ENCODE measurements around the gene RAB17.
"Not testable (repeated sequence)": the region's sequence is repeated elsewhere in the genome, so short reads cannot be mapped to it uniquely, and the experiment has no call there.

RAB17 gene

DNA sequence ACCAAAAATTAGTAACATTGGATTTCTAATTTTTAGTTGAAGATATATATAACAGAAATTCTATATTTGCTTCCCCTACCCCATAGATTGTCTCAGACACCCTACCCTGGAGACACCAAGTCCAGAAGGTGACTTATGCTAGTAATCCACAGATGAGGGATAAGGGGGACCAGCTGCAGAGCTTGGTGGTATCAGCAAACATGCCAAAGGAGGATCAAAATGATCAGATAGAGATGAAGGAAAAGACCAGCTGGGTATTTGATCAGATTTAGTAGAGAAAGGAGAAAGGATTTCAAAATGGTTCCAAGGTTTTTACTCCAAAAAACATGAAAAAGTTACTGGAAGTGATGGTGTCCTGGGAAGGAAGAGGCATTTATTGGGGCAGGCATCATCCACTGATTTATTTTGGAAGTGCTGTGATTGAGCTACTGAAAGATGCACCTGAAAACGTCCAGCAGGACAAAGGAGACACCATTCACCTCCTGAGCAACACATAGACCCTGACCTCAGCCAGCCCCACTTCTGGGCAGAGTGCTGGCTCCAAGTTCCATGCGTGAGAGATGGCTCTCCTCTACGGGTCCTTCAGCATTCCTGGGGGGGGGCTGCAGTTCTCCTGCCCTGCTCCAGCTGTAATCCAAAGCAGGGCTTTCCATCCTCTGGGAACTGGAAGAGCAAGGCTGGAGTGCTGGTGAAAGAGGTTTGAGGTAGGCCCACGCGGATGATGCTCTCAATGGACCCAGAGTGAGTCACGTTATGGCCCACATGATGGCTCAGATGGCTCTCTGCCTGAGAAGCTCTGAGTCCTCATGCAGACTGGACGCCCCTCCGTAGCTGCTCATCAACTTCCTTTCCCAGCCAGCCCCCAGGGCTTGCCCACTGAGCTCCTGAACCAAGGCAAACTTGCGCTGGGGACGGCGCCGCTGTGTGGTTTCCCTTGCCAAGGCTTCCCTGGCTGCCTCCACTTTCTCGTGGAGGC, 33.2 kb upstream of the RAB17 start:
- no peak for DNase-seq

GRCh38 chr2:237618449-237618848, 27.9 kb upstream of the RAB17 start:
- DNase-seq, result no peak

GRCh38 chr2:237617587-237617982, 27.1 kb upstream of the RAB17 start:
- no peak for DNase-seq

GRCh38 chr2:237616734-237617586, 26.4 kb upstream of the RAB17 start:
- DNase-seq, result no peak

DNA sequence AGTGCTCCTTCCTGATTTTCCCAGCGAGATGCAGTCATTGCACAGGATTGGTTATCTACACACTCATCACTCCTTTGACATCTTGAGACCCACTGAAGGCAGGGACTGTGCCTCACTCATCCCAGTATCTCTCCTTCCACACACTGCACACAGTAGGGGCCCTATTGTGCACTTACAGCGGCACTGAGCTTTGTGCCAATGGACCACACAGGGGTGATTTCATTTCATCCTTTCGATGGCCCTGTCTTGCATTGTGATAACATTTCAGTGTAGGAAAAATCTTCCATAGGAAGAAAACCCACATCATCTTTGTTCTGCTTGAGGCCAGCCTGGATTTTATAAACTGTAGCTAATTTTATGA, 25.8 kb upstream of the RAB17 start:
- DNase-seq, result no peak

DNA sequence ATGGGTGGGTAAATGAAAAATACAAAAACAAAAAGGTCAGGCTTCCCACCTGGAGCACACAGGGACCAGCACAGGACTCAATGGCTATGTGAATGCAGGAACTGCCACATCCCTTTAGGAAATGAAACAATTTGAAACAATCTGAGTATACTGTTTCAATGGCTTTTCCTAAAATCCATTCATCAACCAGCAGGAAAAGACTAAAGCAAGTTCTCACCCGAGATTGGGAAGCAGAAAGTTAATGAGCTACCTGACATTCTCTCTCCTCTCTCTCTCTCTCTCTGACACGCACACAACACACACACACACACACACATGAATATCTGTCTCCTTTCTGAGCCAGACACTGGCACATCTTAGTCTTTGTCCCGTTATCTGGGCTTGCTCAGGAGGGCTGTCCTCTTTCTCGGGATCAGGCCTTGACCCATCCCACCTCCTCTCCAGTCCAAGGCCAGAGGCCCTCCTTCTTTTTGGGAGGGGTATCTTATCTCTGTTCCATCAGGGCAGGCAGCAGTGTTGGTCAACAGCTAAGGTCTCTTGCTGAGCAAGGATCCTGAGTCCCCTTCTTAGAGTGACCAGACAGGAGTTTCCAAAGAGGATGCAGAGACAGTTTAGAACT, 25.2 kb upstream of the RAB17 start:
- no peak for DNase-seq

- DNase-seq, result no peak
These were observed 23.7 kb upstream of the RAB17 start for GRCh38 chr2:237614151-237614720.

GRCh38 chr2:237613679-237614078, 23.1 kb upstream of the RAB17 start:
- no peak for DNase-seq

GRCh38 chr2:237612527-237613357, 22.2 kb upstream of the RAB17 start:
- no peak for DNase-seq

GRCh38 chr2:237606522-237606921, 16.0 kb upstream of the RAB17 start:
- DNase-seq, result not testable (repeated sequence)

DNA sequence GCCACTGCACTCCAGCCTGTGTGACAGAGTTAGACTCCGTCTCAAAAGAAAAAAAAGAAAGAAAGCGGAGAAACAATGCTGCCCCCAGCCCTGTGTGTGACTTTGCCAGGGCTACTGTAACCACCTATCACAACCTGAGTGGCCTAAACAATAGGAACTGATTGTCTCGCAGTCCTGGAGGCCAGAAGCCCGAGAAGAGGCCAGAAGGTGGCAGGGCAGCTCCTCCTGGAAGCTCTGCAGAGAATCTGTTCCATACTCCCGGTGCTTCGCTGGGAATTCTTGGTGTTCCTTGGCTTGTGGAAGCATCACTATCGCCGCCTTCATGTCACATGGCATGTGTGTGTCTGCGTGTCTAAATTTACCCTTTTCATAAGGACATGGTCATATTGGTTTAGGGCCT, 14.4 kb upstream of the RAB17 start:
- DNase-seq, result no peak

DNA sequence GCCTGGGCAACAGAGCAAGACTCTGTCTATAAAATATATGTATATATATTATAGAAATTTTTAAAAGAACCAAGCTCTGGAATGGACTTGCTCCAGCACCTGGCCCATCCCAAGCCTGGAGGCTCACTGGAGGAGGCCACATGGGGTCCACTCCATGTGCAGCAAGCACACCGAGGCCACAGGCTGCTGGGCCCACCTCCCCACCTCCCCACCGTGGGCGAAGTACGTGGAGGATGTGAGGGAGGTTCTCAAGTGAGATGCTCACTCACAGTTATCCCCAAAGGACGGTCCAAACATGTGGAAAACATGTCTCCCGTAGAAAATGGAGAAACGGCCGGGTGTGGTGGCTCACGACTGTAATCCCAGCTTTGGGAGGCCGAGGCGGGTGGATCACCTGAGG, 13.9 kb upstream of the RAB17 start:
- DNase-seq, result no peak

GRCh38 chr2:237603718-237604362, 13.3 kb upstream of the RAB17 start:
- peak in 2 of 4 experiments; percentile 25 to 30 for DNase-seq

- DNase-seq, result no peak
These were observed 12.6 kb upstream of the RAB17 start for GRCh38 chr2:237603049-237603717.

DNA sequence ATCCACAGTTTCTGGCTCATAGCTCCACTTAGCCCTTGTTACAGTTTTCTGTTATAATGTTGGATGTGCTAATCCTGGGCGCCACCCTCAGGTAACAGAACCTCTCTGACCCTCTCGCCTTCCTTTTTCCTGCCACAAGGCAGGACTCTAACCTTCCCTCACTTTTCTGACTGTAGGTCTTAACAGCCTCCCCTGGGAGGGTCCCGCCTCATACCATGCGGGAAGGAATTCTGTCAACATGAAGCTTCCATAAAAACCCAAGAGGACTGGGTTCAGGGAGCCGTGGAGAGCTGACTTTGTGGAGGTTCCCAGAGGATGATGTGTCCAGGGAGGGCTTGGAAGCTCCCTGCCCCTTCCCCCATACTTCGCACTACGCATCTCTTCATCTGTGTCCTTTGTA, 11.9 kb upstream of the RAB17 start:
- no peak for DNase-seq

GRCh38 chr2:237601453-237602116, 11.1 kb upstream of the RAB17 start:
- no peak for DNase-seq

DNA sequence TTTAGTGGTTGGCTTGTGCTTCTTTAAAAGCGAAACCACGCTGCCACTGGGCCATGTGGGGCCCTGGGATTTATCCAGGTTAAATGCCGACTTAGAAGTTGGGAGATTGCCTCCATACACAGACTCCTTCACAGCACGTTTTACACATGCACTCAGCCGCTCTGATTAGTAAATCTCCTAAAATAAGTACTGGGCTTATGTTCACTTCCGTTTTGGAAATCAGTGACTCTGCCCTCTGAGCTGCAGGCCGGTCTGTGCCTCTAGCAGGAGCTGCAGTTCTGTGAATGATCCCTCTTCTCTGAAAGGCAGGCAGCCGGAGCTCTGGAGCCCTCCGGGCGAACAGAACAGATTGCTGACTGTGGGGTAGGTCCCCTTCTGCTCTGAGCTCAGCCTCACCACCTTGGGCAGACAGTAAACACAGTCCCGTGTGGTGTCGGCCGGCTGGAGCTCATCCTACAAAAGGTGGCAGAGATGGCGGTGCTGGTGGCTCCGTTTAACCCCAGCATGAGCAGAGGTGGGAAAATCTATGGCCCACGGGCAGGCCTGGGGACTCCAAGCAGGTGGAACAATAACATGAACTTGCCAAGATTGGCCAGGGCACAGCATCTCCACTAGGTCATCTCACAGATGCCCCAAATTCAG, 9.8 kb upstream of the RAB17 start:
- no peak for DNase-seq

GRCh38 chr2:237599465-237600110, 9.1 kb upstream of the RAB17 start:
- no peak for DNase-seq

DNA sequence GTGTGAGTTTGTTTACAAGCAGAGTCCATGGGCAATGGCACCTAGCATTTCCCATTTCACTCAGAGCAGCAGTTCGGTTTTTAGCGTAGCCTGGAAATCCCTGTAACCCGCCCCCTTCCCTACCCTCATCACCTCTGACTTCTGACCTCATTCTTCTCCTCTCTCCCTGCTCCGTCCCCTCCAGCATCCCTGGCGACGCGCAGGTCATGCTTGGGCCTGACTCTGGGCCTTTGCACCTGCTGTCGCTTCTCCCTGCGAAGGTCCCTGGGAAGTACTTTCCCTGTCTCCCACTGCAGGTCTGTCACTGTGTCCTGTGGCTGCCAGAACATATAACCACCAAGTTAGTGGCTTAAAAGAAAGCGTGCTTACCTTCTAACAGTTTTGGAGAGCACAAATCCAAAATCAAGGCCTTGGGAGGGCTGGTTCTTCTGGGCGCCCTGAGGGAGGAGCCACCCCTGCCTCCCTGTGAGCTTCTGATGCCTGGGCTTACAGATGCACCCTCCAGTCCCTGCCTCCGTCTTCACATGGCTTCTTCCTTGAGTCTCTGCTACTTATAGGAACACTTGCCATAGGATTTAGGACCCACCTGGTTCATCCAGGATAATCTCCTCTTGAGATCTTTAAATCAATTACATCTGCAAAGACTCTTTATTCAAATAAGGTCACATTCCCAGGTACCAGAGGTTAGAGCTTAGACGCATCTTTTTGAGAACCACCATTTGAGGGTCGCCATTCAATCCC, 8.1 kb upstream of the RAB17 start:
- DNase-seq, result no peak
